Stimulated activated CD8-positive, alpha-beta memory T cell treated with anti-CD3 and anti-CD28 coated beads, Interleukin-2, amount 100 ng/mL, for 1 hour (primary cell): Measurements from ENCODE around the gene HOGA1.
"Not testable (repeated sequence)": the region's sequence is repeated elsewhere in the genome, so short reads cannot be mapped to it uniquely, and the experiment has no call there.

Source experiments
- DNase-seq, 2 donors: peaks; one replicate each; pipeline ENCODE4 v3.0.0-alpha.2; 2020; ENCODE audit warnings: low read depth in 2 of 2

The HOGA1 gene

GRCh38 chr10:97649405-97649750 lies 65.2 kb downstream of the HOGA1 start:
- DNase-seq = not testable (repeated sequence)

- DNase-seq = no peak
These were observed 66.5 kb downstream of the HOGA1 start for GRCh38 chr10:97650726-97651125.

- no peak for DNase-seq
These were observed 67.6 kb downstream of the HOGA1 start for GRCh38 chr10:97651773-97652172.

DNA sequence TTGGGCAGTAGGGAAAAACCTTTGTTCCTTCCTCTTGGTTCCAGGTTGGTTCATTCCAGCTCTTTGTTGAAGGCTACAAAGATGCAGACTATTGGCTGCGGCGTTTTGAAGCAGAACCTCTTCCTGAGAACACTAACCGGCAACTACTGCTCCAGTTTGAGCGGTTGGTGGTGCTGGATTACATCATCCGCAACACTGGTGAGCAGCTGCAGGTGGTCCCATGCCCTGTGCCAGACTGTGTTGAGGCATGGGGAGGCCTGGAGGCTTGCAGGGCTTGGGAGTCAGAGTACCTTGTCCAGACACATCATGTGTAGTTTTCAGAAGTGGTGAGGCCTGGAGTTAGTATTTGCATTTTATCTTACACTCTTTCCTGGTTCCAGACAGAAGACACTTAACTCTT lies 72.6 kb downstream of the HOGA1 start:
- no peak for DNase-seq

GRCh38 chr10:97659589-97659988 lies 75.4 kb downstream of the HOGA1 start:
- DNase-seq = no peak
